ENCODE measurements around the gene ZNF584.

ZNF584 gene

DNA sequence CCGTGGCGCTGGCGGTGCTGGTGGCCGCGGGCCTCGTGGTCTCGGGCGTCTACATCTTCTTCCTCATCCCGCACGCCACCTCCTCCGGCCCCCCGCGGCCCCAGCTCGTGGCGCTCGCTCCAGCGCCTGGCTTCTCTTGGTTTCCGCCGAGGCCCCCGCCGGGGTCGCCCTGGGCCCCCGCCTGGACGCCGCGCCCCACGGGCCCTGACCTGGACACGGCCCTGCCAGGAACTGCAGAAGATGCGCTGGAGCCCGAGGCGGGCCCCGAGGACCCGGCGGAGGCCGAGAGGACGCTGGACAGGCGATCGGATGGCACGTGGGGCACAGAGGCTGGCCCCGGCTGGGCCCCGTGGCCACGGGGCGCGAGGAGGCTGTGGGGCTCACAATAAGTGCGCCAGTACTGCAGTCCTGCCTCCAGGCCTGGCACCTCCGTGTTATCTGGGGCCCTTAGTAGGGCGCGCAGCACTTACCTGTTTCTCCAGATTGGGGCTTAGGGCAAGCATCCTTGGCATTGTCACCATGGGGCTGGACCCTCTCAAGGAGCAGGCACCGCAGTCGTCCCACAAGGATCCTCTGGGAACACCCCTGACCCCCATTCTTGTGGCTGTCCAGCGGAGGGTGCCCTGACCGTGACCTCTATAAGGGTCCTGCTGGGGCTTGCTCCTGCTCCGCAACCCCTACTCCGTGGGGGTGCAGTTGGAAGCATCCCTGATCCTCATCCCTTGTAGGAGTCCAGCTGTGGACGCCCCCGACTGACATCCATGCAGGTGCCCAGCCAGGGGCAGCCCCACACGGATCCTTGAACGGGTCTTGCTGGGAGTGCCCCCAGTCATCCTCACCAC lies 11.5 kb upstream of the ZNF584 start:
- TF ChIP-seq, protein P1, sequence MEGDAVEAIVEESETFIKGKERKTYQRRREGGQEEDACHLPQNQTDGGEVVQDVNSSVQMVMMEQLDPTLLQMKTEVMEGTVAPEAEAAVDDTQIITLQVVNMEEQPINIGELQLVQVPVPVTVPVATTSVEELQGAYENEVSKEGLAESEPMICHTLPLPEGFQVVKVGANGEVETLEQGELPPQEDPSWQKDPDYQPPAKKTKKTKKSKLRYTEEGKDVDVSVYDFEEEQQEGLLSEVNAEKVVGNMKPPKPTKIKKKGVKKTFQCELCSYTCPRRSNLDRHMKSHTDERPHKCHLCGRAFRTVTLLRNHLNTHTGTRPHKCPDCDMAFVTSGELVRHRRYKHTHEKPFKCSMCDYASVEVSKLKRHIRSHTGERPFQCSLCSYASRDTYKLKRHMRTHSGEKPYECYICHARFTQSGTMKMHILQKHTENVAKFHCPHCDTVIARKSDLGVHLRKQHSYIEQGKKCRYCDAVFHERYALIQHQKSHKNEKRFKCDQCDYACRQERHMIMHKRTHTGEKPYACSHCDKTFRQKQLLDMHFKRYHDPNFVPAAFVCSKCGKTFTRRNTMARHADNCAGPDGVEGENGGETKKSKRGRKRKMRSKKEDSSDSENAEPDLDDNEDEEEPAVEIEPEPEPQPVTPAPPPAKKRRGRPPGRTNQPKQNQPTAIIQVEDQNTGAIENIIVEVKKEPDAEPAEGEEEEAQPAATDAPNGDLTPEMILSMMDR (conservative IDR thresholded peaks at IDR 0.05) = no peak
- no peak overlapping the region for H3K27ac ChIP-seq

DNA sequence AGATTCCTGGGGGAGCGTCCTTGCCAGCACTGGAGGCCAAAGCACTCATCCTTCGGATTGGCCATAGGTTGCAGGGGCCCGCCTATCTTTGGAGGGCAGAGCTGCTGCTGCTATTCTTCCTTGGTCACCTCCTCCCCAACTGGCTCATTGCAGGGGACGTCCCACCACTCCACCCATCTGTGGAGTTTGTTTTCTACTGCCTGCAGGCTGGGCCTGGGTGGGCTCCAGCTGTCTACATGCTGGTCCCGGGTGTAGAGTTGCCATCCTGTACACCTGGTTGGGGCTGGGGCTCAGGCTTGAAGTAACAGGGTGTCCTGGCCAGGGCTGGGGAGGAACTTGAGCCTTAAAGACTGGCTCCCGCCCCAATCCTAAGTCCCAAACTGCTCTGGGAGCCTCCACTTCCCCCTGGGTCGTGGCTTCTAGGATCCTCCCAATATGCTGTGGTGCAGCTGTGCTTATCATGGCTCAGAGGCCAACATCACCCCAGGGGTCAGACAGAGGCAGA lies 10.9 kb upstream of the ZNF584 start:
- TF ChIP-seq, protein P1 (conservative IDR thresholded peaks at IDR 0.05) = no peak
- no peak overlapping the region for H3K27ac ChIP-seq

DNA sequence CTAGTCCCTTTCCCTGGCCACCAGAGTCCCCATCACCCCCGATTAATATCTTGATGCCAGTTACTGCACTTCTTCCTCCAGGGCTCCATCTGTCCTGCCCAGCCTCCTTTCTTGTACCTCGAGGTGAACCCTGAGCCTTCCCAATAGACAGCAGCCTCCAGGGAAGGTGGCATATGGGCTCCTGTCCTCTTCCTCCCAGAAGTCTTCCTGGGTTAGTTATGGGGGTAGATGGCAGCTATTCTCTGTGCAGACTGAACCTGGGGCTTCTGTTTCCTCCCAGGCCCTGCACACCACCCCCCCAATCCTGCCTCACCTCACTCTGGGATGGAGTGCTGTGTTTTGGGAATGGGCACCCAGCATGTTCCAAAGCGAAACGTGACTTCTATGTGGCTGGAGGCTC lies 10.4 kb upstream of the ZNF584 start:
- no peak overlapping the region for H3K27ac ChIP-seq
- TF ChIP-seq, protein P1 (conservative IDR thresholded peaks at IDR 0.05) = no peak

DNA sequence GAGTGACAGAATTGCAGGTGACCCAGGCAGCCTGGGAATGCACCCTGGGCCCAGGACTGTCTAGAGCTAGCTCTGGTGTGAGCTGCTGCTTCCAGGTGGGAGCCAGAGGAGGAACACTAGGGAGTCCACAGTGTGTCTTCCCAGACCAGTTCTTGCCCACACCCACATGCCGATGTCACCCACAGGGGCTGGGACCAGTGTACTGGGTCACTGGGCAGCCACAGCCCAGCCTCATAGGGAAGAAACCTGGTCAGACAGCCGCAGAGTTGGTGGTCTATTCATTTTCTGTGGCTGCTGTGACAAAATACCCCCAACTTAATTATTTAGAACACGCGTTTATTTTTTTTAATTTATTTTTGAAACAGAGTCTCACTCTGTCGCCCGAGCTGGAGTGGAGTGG lies 9.9 kb upstream of the ZNF584 start:
- TF ChIP-seq, protein P1 (conservative IDR thresholded peaks at IDR 0.05) = no peak

DNA sequence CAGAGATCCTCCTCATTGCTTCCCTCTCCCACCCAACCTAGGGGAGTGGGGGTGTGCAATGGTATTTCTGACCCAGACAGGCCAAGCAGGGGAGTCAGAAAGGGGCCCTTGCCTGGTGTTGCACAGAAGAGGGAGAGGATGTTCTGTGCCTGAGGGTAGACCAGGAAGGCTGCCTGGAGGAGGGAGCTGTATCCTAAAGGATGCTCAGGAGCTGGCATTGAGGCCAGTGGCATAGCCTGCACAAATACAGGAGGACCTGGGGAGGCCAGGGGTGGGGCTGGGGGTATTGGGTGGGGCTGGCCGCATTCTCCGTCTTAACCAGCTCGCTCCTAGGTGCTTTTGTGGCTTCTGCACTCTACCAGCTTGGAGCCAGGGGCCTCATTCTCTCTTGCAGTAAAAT lies 8.5 kb upstream of the ZNF584 start:
- TF ChIP-seq, protein P1 (conservative IDR thresholded peaks at IDR 0.05) = no peak
- H3K27ac ChIP-seq = peak overlapping the region; percentile 76; the same call in 1 of the 2 replicates

More for the DNA sequence above, 9.9 kb upstream of the ZNF584 start:
- no peak overlapping the region for H3K27ac ChIP-seq

DNA sequence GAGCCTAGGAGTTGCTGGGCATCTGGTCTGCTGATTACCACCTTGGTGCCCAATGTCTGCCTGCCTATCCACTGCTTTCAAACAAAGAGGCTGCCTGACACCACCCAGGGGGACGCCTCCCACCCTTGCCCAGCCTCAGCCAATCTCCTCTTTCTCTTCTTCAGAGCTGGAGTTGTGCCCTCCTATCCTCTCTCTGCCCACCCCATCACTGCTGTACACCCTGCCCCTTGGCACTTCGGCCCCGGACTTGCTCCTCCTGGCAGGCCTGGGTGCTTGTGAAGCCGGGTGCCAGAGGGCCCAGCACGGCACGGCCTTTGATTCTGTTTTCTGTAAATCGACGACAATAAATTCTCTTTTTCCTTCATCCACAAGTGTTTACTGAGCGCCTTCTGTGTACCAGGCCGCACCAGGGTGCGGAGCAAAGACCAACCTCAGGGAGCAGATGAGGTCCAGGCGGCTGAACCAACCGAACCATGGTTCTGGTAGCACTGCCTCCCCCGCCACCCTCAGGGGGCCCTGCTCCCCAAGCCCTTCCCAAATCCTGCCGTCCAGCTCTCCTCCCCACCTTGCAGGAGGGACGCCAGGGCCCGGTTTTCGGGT lies 8.0 kb upstream of the ZNF584 start:
- peak overlapping the region; percentile 76 for H3K27ac ChIP-seq
- TF ChIP-seq, protein P1 (conservative IDR thresholded peaks at IDR 0.05) = no peak

All from VCaP (cell line).